UCSD-AML1 (cell line): ENCODE data around the gene B4GALT5.

ENCODE experiments used
- DNase-seq: peaks from one replicate; lab custom pipeline; 2025; ENCODE audit not compliant: unreplicated experiment; lab: John Stamatoyannopoulos, UW

The B4GALT5 gene

GRCh38 chr20:49701241-49701790, 12.4 kb downstream of the B4GALT5 start:
- DNase-seq = no peak

GRCh38 chr20:49700411-49701185, 13.1 kb downstream of the B4GALT5 start:
- no peak for DNase-seq

- DNase-seq = no peak
These were observed 14.3 kb downstream of the B4GALT5 start for GRCh38 chr20:49699200-49699992.

- no peak for DNase-seq
These were observed 15.2 kb downstream of the B4GALT5 start for GRCh38 chr20:49698477-49698876.

GRCh38 chr20:49697071-49697470, 16.6 kb downstream of the B4GALT5 start:
- no peak for DNase-seq

- no peak for DNase-seq
These were observed 17.1 kb downstream of the B4GALT5 start for GRCh38 chr20:49696594-49696993.

- no peak for DNase-seq
These were observed 17.8 kb downstream of the B4GALT5 start for GRCh38 chr20:49695830-49696229.

GRCh38 chr20:49694450-49695071, 19.1 kb downstream of the B4GALT5 start:
- no peak for DNase-seq

- DNase-seq = no peak
These were observed 20.1 kb downstream of the B4GALT5 start for GRCh38 chr20:49693435-49694171.

GRCh38 chr20:49692941-49693340, 20.7 kb downstream of the B4GALT5 start:
- DNase-seq = no peak

- DNase-seq = no peak
These were observed 21.7 kb downstream of the B4GALT5 start for GRCh38 chr20:49691818-49692568.

- DNase-seq = no peak
These were observed 22.6 kb downstream of the B4GALT5 start for GRCh38 chr20:49690899-49691620.

GRCh38 chr20:49687595-49688567, 25.8 kb downstream of the B4GALT5 start:
- no peak for DNase-seq

- no peak for DNase-seq
These were observed 27.9 kb downstream of the B4GALT5 start for GRCh38 chr20:49685809-49686208.

GRCh38 chr20:49685161-49685601, 28.5 kb downstream of the B4GALT5 start:
- DNase-seq = no peak

- DNase-seq = no peak
These were observed 29.2 kb downstream of the B4GALT5 start for GRCh38 chr20:49684335-49684997.

GRCh38 chr20:49682798-49683197, 30.9 kb downstream of the B4GALT5 start:
- DNase-seq = no peak

GRCh38 chr20:49682278-49682677, 31.4 kb downstream of the B4GALT5 start:
- no peak for DNase-seq
